ENCODE data around the gene CMYA5. TPM values are rescaled to one million over a fixed set of nuclear protein-coding genes. Genes with fewer than 3 reads are reported as not detected.

Gene CMYA5
- total RNA-seq, 4 donors from 2014 or later, result 15.9 to 33.9 (median 22.0) TPM

DNA sequence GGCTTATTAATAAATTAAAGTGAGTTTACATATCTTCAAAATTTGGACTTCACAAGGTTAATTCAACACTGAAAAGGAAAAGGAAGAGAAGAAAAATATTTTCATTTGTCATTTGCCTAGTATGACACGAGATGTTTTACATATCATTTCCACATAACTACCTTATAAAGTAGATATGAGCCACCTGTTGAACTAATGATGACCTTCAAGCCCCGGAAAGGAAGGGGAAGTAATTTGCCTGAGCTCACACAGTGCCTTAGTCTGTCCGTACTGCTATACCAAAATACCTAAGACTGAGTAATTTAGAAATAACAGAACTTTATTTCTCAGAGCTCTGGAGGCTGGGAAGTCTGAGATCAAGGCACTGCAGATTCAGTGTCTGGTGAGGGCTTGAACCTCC lies 17.9 kb downstream of the CMYA5 start:
- Histone ChIP-seq H3K4me1 (peaks cover under 1 to 13% of the 10 kb centered on the region in 2 donors), H3K9me3 (no peaks in the 10 kb centered on the region), H3K27ac (no peak overlapping the region), H3K36me3 (no peaks in the 10 kb centered on the region), H3K4me3 (replicated peaks in 1 of 3) (no peak overlapping the region), H3K27me3 (no peaks in the 10 kb centered on the region)
- WGBS, 2 donors, result 62 to 86% methylated on average over 3 of the region's 3 CpGs
- no peak for DNase-seq
- TF ChIP-seq, protein P1, sequence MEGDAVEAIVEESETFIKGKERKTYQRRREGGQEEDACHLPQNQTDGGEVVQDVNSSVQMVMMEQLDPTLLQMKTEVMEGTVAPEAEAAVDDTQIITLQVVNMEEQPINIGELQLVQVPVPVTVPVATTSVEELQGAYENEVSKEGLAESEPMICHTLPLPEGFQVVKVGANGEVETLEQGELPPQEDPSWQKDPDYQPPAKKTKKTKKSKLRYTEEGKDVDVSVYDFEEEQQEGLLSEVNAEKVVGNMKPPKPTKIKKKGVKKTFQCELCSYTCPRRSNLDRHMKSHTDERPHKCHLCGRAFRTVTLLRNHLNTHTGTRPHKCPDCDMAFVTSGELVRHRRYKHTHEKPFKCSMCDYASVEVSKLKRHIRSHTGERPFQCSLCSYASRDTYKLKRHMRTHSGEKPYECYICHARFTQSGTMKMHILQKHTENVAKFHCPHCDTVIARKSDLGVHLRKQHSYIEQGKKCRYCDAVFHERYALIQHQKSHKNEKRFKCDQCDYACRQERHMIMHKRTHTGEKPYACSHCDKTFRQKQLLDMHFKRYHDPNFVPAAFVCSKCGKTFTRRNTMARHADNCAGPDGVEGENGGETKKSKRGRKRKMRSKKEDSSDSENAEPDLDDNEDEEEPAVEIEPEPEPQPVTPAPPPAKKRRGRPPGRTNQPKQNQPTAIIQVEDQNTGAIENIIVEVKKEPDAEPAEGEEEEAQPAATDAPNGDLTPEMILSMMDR (IDR thresholded peaks at IDR 0.05), result no peak
- no peak for TF ChIP-seq POLR2A (IDR thresholded peaks at IDR 0.05)
- intact Hi-C loops (cut with DNase I), result no loop called here

DNA sequence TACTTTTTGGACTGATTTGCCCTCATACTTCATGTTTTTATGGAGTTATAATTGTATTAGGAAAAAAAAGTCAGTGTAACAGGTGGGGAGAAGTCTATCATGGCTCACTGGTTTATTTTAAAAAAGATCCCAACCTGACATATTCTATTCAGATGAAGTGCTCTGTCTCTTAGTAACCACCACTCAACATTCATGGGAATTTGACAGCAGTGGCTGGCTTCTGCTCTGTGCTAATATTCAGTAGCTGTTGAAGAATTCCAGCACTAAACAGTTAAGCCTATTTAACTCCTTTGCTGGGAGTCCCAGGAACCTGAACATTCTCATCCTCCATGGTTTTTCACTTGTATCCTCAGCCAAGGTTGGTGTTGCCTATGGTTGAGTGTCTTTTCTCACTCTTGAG lies 23.1 kb downstream of the CMYA5 start:
- TF ChIP-seq, protein P1 (IDR thresholded peaks at IDR 0.05), result no peak
- no peak for TF ChIP-seq POLR2A (IDR thresholded peaks at IDR 0.05)
- intact Hi-C loops (cut with DNase I), result no loop called here

DNA sequence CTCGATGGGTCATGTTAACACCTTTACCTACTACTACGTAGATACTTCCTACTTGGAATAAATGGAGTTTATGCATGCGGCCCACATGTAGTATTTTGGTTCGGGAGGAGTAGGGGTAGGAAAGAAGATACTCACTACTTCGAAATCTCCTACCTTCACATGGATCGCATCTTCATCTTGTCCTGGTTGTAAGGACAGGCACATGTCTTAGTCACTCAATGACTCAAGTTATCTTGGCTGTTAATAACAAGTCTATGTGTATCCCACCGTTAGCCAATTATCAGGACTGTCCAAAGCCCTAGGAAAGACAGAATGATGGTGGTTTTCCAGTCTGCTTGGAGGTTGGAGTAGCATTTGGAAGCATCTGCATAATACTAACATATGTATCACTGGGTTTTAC lies 24.1 kb downstream of the CMYA5 start:
- no peak for DNase-seq
- no peak for TF ChIP-seq POLR2A (IDR thresholded peaks at IDR 0.05)
- TF ChIP-seq, protein P1 (IDR thresholded peaks at IDR 0.05), result no peak
- no peaks in the 10 kb centered on the region for H3K27me3 ChIP-seq
- peaks cover 5 to 7% of the 10 kb centered on the region in 2 donors for H3K4me1 ChIP-seq
- H3K27ac ChIP-seq, result no peak overlapping the region
- no peak overlapping the region for H3K4me3 ChIP-seq (replicated peaks in 1 of 3)
- intact Hi-C loops (cut with DNase I), result no loop called here
- H3K9me3 ChIP-seq, result no peaks in the 10 kb centered on the region
- no peaks in the 10 kb centered on the region for H3K36me3 ChIP-seq
- 94 to 96% methylated on average over 7 of the region's 7 CpGs for WGBS, 2 donors

More for the DNA sequence above, 23.1 kb downstream of the CMYA5 start:
- Histone ChIP-seq H3K9me3 (no peaks in the 10 kb centered on the region), H3K27ac (no peak overlapping the region), H3K36me3 (no peaks in the 10 kb centered on the region), H3K27me3 (no peaks in the 10 kb centered on the region), H3K4me1 (peaks cover 5 to 7% of the 10 kb centered on the region in 2 donors), H3K4me3 (replicated peaks in 1 of 3) (no peak overlapping the region)
- DNase-seq, result no peak

DNA sequence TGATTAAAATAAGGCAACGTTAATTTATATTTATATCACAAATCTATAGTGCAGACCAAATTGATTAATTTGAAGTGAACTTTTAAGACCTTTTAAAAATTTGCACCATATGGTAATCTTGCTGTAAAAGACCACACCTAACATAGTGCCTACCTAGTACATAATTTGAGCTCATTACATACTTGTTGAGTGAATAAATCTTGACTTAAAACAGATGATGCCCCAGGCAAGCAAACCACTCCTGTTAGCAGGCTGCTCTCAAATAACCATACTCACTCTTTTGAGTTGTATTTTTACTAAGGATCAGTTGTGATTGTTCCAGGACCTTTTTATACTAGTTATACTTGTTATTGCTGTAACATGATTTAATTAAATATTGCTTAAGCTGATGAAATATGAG lies 27.2 kb downstream of the CMYA5 start:
- WGBS, 2 donors, result 0 to 54% methylated on average over 1 of the region's 1 CpG
- no peaks in the 10 kb centered on the region for H3K27me3 ChIP-seq
- intact Hi-C loops (cut with DNase I), result no loop called here
- no peak overlapping the region for H3K4me3 ChIP-seq (replicated peaks in 1 of 3)
- H3K36me3 ChIP-seq, result no peaks in the 10 kb centered on the region
- no peak overlapping the region for H3K27ac ChIP-seq
- TF ChIP-seq POLR2A (IDR thresholded peaks at IDR 0.05), result no peak
- TF ChIP-seq, protein P1 (IDR thresholded peaks at IDR 0.05), result no peak
- DNase-seq, result no peak
- H3K9me3 ChIP-seq, result no peaks in the 10 kb centered on the region
- H3K4me1 ChIP-seq, result peaks cover 5 to 7% of the 10 kb centered on the region in 2 donors

DNA sequence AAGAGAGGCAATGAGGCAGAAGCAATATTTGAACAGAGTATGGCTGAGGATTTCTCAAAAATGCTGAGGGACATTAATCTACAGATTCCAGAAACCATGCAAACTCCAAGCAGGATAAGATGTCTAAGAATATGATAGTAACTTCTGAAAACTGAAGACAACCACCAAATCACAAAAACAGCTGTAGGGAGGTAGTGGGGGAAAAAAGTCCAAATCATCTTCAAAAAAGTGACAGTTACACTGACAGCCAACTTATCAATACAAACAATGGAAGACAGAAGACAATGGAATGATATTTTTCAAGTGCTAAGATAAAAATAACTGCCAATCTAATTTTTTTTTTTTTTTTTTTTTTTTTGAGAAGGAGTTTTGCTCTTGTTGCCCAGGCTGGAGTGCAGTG lies 30.5 kb downstream of the CMYA5 start:
- Histone ChIP-seq H3K27me3 (no peaks in the 10 kb centered on the region), H3K36me3 (no peaks in the 10 kb centered on the region), H3K4me3 (replicated peaks in 1 of 3) (no peak overlapping the region), H3K4me1 (no peaks in the 10 kb centered on the region), H3K9me3 (no peaks in the 10 kb centered on the region), H3K27ac (no peak overlapping the region)
- no peak for DNase-seq
- intact Hi-C loops (cut with DNase I), result no loop called here
- TF ChIP-seq POLR2A (IDR thresholded peaks at IDR 0.05), result no peak
- TF ChIP-seq, protein P1 (IDR thresholded peaks at IDR 0.05), result no peak

Data from thyroid gland (tissue), 4 donors.